Skeletal muscle satellite cell (primary cell): Measurements from ENCODE around the gene TRPV4.

Experiments
- H3K27me3 ChIP-seq: 2 replicates; pipeline ENCODE4 v1.7.0; 2013; ENCODE audit warnings: low read length; ENCODE audit not compliant: control insufficient read depth, insufficient read depth
- H3K36me3 ChIP-seq: 2 replicates; pipeline ENCODE4 v1.7.0; 2013; ENCODE audit warnings: mild to moderate bottlenecking, control low read depth, low read length; ENCODE audit not compliant: insufficient read depth
- H3K4me1 ChIP-seq: 2 replicates; pipeline ENCODE4 v1.7.0; 2013; ENCODE audit warnings: low read length; ENCODE audit not compliant: control insufficient read depth, insufficient read depth
- H3K4me2 ChIP-seq: 2 replicates; pipeline ENCODE4 v1.7.0; 2013; ENCODE audit warnings: mild to moderate bottlenecking, low read length
- H3K4me3 ChIP-seq: 2 replicates; pipeline ENCODE4 v1.7.0; 2013; ENCODE audit warnings: low read length
- H3K9ac ChIP-seq: 2 replicates; pipeline ENCODE4 v1.7.0; 2013; ENCODE audit warnings: mild to moderate bottlenecking, low read depth, low read length, moderate library complexity
- H3K9me3 ChIP-seq: replicated peaks from 2 replicates; pipeline ENCODE4 v1.7.0; 2013; ENCODE audit warnings: mild to moderate bottlenecking, control low read depth, low read length

Gene TRPV4

GRCh38 chr12:109835827-109836226, 2.6 kb upstream of the TRPV4 start:
- peaks cover 7% of the 10 kb centered on the region for H3K27me3 ChIP-seq

DNA sequence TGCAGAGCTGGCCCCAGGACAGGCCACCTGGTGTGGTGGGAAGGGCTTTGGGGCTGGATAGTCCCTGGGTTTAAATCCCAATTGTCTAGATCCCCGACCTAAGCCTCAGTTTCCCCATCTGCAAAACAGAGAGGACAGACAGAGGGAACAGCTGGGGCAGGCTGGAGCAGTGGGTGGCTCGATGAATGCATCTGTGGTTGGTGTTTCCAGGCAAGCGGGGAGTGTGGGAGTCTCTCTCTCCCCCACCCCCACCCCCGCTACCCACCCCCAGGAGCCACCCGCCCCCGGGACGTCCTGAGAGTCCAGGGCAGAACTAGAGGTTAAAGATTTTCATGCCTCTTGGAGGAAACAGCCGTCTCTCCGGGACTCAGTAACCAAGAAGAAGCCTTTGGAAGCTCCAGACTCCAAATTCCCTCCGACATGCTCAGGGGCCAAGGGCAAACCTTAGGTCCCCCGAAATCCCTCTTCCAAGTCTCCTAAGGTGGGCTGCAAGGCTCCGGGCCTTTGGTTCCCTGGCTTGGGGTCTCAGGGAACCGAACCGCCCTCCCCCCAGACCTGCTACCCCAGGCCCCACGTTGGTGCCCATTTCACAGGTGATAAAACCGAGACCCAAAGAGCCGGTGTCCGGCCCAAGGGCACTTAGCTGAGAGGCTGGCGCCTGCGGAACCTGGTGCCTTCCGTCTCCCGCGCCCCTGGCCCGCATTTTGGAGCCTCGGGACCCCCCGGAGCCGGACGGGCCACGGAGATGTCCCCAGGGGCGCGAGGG, 474 bp downstream of the TRPV4 start:
- H3K9ac ChIP-seq = peak overlapping the region; percentile 80
- H3K27me3 ChIP-seq = peaks cover 7% of the 10 kb centered on the region
- no peaks in the 10 kb centered on the region for H3K9me3 ChIP-seq
- H3K4me3 ChIP-seq = peak overlapping the region; percentile 75
- peaks cover 21% of the 10 kb centered on the region for H3K4me1 ChIP-seq
- H3K36me3 ChIP-seq = no peaks in the 10 kb centered on the region
- H3K4me2 ChIP-seq = peak overlapping the region; percentile 85

More at GRCh38 chr12:109835827-109836226, 2.6 kb upstream of the TRPV4 start:
- no peak overlapping the region for H3K4me3 ChIP-seq
- H3K4me1 ChIP-seq = peaks cover 30% of the 10 kb centered on the region
- no peak overlapping the region for H3K4me2 ChIP-seq
- H3K9me3 ChIP-seq = no peaks in the 10 kb centered on the region
- no peak overlapping the region for H3K9ac ChIP-seq
- no peaks in the 10 kb centered on the region for H3K36me3 ChIP-seq

DNA sequence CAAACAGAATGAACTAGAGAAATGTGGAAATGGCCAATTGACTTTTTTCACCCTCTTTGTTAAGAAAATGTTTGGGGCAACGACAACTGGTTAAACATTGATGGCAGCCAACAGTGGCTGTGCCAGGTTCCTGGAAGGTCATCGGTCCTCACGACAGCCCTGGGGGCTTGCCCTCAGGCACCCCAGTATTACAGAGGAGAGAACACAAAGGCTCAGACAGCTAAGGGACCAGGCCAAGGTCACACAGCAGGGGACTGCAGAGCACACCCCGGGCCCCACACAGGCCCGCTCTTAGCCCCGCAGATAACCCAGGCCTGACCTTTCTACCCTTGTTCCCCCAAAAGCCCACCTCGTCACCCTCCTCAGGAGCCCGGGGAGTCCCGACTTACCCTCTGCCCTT, 1.3 kb downstream of the TRPV4 start:
- Histone ChIP-seq H3K4me1 (peaks cover 13% of the 10 kb centered on the region), H3K9ac (no peak overlapping the region), H3K4me2 (no peak overlapping the region), H3K36me3 (no peaks in the 10 kb centered on the region), H3K27me3 (peaks cover 7% of the 10 kb centered on the region), H3K9me3 (no peaks in the 10 kb centered on the region), H3K4me3 (no peak overlapping the region)

DNA sequence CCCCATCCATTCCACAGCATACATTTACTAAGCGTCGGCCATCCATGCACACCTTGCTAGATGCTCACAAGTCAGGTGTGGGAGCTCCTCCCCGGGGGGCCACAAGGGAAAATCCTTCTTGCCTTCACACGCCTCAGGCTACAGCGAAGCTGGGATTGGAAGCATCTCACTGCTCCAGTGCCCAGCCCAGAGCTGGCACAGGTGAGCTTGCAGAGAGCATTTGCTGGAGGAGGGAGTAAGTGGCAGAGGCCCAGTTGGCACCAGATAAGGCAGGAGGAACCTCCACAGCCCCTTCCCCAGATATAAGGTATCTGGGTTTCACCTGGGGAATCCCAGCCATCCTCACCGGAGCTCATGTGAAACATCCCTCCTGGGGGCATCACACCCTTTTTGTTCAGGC, 1.8 kb downstream of the TRPV4 start:
- no peaks in the 10 kb centered on the region for H3K9me3 ChIP-seq
- peaks cover 7% of the 10 kb centered on the region for H3K27me3 ChIP-seq
- no peaks in the 10 kb centered on the region for H3K36me3 ChIP-seq
- no peak overlapping the region for H3K9ac ChIP-seq
- no peak overlapping the region for H3K4me2 ChIP-seq
- H3K4me3 ChIP-seq = no peak overlapping the region
- H3K4me1 ChIP-seq = peaks cover 7% of the 10 kb centered on the region

DNA sequence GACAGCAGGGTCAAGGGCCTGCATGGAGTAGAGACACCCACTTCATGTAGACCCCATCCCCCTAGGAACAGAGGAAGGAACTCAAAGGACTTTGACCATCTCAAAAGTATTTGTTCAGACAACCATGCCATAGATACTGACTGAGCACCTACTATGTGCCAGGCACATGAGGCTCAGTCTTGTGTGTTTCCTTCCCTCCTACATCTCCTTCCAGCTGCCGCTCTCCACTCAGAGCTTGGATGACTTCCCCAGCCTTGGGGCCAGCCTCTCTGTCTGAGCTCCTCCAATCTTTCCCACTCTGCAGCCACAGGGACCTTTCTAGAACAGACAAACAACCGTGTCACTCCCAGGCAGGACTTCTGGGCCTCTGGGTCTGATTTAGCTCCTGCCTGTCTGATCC, 2.5 kb downstream of the TRPV4 start:
- peaks cover 7% of the 10 kb centered on the region for H3K4me1 ChIP-seq
- no peak overlapping the region for H3K4me2 ChIP-seq
- H3K36me3 ChIP-seq = no peaks in the 10 kb centered on the region
- peaks cover 7% of the 10 kb centered on the region for H3K27me3 ChIP-seq
- no peak overlapping the region for H3K9ac ChIP-seq
- H3K9me3 ChIP-seq = no peaks in the 10 kb centered on the region
- H3K4me3 ChIP-seq = no peak overlapping the region

- Histone ChIP-seq H3K4me3 (no peak overlapping the region), H3K9ac (no peak overlapping the region), H3K4me2 (no peak overlapping the region), H3K36me3 (no peaks in the 10 kb centered on the region), H3K27me3 (peaks cover 7% of the 10 kb centered on the region), H3K4me1 (peaks cover 7% of the 10 kb centered on the region), H3K9me3 (no peaks in the 10 kb centered on the region)
These were observed 2.9 kb downstream of the TRPV4 start for GRCh38 chr12:109830267-109830666.

DNA sequence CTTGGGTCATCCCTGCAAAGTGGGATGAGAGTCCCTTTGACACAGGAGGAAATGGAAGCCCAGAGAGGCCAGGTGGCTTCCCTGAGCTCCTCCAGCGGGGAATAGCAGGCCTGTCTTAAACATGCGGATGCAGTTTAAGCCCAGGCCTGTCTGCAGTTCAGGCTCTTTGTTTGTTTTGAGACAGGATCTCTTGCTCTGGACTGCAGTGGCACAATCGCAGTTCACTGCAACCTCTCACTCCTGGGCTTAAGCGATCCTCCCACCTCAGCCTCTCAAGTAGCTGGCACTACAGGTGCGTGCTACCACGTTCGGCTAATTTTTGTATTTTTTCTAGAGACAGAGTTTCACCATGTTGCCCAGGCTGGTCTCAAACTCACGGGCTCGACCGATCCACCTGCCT, 3.5 kb downstream of the TRPV4 start:
- Histone ChIP-seq H3K9me3 (no peaks in the 10 kb centered on the region), H3K27me3 (peaks cover 7% of the 10 kb centered on the region), H3K36me3 (no peaks in the 10 kb centered on the region), H3K4me2 (no peak overlapping the region), H3K4me3 (no peak overlapping the region), H3K4me1 (peaks cover 7% of the 10 kb centered on the region), H3K9ac (no peak overlapping the region)

GRCh38 chr12:109828754-109829511, 4.3 kb downstream of the TRPV4 start:
- Histone ChIP-seq H3K4me1 (peaks cover 7% of the 10 kb centered on the region), H3K9me3 (no peaks in the 10 kb centered on the region), H3K36me3 (no peaks in the 10 kb centered on the region), H3K9ac (no peak overlapping the region), H3K4me3 (no peak overlapping the region), H3K4me2 (no peak overlapping the region), H3K27me3 (peaks cover 7% of the 10 kb centered on the region)

- Histone ChIP-seq H3K27me3 (peaks cover 6% of the 10 kb centered on the region), H3K9me3 (no peaks in the 10 kb centered on the region), H3K4me3 (no peak overlapping the region), H3K4me2 (no peak overlapping the region), H3K9ac (no peak overlapping the region), H3K36me3 (no peaks in the 10 kb centered on the region), H3K4me1 (peaks cover 8% of the 10 kb centered on the region)
These were observed 5.3 kb downstream of the TRPV4 start for GRCh38 chr12:109827566-109828550.

GRCh38 chr12:109827080-109827479, 6.1 kb downstream of the TRPV4 start:
- H3K27me3 ChIP-seq = peaks cover 4% of the 10 kb centered on the region
- no peak overlapping the region for H3K4me2 ChIP-seq
- H3K36me3 ChIP-seq = no peaks in the 10 kb centered on the region
- H3K9ac ChIP-seq = no peak overlapping the region
- no peak overlapping the region for H3K4me3 ChIP-seq
- no peaks in the 10 kb centered on the region for H3K9me3 ChIP-seq
- peaks cover 12% of the 10 kb centered on the region for H3K4me1 ChIP-seq

- Histone ChIP-seq H3K9me3 (no peaks in the 10 kb centered on the region), H3K4me3 (no peak overlapping the region), H3K4me1 (peaks cover 12% of the 10 kb centered on the region), H3K9ac (no peak overlapping the region), H3K27me3 (peaks cover 8% of the 10 kb centered on the region), H3K36me3 (no peaks in the 10 kb centered on the region), H3K4me2 (no peak overlapping the region)
These were observed 8.5 kb downstream of the TRPV4 start for GRCh38 chr12:109824731-109825130.
